GM19463 (cell line): ENCODE results near the gene HOXB3.

Experiments
- ATAC-seq: cut with Tn5 transposase; IDR thresholded peaks from one replicate; pipeline ENCODE4 v1.9.1; 2021; ENCODE audit warnings: mild to moderate bottlenecking, moderate library complexity; ENCODE audit not compliant: unreplicated experiment

The HOXB3 gene

DNA sequence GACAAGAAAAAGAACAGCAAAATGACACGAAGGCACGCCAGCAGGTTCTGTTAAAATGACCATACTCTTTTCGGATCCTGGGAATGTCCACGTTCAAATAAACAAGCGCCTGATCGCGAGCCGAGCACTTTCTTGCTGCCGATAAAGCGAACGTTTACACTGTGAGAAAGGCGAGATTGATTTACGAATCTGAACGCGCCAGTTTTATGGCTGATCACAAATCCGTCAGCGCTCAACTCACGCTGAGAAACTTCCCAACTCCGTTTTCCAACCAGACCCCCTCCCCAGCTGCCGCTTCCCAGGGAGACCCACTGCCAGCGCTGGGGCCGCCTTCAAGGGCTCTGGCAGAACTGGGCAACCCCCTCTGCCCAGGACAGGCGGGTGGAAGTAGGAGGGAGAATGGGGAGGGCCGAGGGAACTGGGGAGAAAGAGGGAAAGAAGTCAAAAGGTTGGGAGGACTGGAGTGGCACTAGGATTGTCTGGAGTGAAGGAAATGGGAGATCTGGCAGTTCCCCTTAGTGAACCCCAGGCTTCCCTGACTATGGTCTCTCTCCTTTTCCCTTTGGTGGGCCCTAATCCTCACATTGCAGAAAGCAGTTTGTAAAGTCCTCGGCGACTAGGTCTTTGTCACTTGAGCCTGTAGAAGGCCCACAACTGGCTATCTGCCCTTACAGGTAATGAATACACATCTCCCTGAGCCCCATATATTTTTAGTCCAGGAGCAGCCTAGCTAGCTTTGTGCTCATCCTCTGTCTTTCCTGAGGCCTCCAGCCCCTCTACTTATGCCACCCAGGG lies 18.8 kb downstream of the HOXB3 start:
- ATAC-seq, result no peak

DNA sequence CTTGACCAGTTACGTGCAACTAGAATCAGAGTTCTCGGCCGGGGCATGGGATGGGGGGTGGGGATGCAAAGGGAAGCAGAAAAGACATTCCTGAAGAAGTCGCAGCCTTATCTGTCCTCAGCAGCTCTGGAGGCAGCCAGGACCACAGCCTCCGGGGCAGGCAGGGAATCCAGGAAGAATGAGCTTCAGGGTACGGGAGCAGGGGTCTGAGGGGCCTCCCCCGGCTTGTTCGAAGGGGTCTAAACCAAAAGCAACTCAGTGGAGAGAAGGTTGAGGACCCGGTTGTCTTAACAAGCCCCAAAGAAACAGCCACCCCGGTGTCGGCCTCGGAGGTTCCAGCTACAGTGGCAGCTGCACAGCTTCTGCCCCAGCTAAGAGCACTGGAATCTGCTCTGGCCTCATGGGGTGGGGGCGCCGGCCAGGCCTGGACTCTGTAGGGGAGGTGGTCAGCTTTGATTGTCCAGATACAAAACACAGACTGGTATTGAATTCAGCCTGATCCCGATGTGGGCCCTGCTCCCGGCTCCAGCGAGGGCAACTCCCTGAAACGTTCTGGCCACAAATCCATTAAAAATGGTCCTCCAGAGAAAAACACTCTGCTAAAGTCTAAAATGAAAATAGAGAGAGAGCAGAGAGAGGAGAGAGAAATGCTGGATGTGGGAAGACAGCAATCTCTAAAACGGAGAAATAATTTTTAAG lies 19.6 kb downstream of the HOXB3 start:
- ATAC-seq, result no peak

DNA sequence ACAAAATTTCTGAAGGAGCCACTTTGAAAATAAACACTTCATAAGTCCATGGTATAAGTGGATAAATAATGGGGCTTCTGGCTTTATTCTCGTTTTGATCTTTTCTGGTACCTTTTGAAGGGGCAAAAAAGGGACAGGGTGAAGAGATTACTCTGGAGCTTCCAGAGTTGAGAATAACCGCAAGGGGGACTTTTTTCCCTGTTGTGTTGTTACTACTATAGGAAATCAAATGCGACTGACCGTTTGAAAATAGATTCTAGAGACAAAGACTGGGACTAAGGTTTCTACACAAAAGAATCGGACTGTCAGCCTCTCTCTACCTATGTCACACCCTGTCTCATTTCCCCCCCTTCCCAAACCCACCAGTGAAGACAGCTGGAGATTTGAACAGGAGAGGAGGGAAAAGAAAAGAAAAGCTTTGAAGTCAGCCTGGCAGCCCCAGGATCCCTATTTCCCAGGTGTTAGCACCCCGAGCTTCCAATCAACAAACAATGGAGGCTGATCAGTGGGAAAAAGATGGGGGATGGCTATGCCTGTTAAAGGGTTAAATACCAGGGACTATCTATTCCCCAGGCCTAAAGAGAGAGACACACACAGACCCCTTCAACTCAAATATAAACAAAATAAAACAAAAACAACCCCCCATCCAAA lies 20.2 kb downstream of the HOXB3 start:
- ATAC-seq, result no peak

DNA sequence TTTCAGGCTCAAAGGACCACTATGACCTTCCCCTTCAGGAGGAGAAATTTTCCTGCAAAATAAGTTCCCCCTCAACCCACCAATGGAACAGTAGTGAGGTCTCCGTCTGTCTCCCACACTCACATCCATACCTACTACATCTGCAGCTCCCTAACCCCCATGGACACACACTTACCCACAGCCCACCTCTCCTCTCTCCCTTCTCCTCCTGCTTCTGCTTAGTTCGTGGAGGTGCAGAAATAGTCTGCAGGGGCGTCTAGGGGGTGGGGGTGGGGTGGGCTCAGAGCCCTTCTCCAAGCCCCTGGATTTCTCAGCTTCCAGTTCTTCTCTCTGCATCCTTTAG lies 20.8 kb downstream of the HOXB3 start:
- ATAC-seq, result no peak

DNA sequence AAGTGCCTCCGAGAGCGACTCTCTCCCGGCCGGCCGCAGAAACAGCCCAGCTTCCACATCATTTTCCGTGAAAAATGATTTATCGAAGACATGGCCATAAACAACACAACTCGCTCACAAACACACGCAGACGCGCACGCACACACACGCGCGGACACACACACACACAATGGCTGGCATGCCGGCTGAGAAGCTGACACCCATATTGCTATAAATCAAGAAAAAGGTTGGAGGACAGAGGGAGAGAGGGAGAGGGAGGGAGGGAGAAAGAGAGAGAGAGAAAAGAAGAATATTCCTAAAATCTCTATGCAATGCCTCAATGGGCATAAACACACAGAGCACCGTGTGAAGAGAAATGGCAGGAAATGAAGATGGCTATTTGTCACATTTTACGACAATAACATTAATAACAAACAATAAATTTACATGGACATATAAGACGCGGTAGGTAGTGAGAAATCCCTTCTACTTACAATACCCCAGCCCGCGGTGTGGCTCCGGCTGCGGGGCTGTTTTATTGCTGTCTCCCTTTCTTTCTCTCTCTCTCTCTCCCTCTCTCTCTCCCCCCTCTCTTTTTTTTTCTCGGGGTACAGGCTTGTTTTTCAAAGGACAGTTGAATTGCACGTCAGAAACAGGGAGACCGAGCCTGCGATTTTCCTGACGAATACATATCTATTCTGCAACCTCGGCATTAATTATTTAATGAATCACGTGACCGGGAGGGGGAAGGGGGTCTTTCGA lies 21.4 kb downstream of the HOXB3 start:
- no peak for ATAC-seq

DNA sequence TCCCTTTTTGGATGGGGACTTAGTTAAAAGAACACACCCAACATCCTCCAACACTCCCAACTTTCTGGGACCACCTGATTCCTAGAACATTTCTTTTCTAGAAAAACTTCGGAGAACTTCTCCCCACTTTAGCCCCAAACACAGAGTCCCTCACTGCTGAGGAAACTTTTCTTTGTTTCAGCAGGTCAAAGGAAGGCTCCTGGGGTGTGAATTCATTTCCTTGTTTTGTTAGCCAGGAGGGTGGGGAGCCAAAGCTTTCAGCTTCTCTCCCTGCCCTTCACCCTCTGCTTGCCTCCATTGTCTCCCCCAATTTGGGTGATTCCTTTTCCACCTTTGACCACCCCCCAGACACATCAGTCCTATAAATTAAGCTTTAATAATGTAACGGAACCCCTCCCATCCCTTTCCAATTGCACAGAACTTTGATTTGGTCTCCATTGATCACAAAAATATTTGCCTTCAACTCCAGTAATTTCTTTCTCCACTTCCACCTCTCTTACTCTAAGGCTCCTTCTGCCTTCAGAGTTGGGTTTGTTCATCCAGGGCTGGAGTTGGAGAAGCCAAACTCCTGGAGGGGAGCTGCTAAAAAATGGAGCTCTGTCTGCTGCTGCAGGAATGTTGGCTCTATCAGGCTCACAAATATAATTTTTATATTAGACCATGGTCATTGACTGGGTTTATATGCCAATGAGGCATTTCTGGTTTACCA lies 22.2 kb downstream of the HOXB3 start:
- ATAC-seq, result no peak

DNA sequence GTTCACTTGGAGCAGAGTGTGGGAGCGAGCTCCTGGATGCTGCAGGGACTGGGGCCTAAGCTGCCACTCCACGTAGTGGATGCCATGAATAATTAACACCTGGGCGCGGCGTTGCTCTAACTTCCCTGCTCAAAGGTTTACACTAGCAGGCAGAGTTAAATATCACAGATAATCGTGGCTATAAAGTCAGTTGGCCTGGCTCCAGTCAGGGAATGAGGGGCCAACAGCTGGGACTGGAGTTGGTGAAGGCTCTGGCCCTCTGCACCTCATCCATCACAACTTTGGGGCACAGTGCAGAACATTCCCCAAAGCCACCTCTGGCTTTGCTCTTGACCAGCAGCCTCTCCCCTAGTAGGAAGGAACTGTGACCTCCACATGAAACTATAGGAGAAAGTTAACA lies 22.8 kb downstream of the HOXB3 start:
- ATAC-seq, result no peak

DNA sequence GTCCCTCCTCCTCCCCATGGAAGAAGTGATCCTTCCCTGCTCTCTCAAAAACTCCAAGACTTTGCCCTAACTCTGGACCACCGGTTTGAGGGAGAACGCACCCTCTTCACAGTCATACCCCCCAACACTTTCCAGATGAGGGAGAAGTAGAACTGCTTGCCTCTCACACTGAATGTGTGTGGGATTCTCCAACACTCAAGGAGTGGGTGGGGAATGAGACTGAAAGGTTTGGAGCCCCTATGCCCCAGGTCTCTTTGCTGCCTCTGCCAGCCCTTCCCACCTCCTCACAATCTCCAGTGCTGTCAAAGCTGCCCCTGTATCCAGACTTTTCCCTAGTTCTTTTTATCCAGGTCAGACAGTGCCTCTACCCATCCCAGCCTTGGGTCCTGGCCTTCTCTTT lies 23.3 kb downstream of the HOXB3 start:
- ATAC-seq, result no peak

DNA sequence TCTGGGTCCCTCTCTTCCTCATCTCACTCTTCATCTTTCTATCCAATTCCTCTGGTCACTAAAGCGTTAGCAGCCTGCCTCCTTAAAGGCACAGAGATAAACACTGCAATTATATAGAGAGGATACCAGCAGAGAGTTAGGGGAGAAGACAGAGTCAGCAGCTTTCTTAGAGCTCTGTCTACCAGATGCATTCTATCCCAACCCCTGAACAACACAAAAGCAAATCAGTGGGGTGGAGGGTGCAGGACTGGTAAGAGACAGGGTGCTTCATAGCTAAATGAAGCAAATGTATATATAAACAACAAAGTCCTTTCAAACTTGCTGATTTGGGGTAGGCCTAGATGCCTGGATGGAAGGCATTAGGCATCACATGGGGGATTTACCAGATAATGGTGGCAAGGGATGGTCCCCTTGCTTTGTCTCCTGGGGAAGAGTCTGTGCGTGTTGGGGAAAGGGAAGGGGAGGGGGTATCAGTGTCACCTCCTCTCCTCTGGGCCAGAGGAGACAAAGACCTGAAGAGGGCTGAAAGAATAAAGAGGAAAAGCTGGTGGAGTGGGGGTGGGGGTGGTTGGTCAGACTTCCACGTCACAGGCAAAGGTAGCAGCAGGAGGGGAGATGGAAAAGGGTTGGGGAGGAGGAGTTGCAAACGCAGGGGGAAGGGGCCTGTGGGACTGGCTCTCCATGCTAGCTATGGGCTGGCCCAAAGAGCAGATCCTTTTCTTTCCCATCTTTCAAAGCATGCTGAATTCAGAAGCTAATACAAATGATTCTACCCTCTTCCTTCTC lies 23.9 kb downstream of the HOXB3 start:
- no peak for ATAC-seq

DNA sequence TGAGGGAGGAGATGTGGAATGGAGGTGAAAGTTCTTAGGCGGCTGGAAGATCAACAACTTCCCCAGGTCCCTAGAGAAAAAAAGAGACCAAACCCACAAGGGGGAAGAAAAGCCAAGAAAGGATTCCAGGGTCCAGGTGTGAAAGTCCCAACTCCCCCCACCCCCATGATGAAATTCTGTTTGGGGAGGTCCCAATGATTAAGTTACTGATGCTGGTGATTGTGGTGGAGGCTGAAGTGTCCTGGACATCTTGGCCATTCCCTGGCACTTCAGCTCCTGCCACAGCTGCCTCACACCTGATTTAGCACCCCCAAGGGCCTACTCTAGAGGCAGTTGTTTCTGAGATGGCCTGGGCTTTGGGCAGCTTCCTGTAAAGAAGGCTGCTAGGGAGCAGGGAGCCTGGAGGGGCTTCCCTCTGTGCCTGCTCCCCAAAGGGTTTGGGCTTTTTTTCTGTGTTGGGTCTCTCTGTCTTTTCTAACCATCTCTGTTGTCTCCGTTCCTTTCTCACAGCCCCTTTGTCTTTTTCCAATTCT lies 25.0 kb downstream of the HOXB3 start:
- ATAC-seq, result no peak

DNA sequence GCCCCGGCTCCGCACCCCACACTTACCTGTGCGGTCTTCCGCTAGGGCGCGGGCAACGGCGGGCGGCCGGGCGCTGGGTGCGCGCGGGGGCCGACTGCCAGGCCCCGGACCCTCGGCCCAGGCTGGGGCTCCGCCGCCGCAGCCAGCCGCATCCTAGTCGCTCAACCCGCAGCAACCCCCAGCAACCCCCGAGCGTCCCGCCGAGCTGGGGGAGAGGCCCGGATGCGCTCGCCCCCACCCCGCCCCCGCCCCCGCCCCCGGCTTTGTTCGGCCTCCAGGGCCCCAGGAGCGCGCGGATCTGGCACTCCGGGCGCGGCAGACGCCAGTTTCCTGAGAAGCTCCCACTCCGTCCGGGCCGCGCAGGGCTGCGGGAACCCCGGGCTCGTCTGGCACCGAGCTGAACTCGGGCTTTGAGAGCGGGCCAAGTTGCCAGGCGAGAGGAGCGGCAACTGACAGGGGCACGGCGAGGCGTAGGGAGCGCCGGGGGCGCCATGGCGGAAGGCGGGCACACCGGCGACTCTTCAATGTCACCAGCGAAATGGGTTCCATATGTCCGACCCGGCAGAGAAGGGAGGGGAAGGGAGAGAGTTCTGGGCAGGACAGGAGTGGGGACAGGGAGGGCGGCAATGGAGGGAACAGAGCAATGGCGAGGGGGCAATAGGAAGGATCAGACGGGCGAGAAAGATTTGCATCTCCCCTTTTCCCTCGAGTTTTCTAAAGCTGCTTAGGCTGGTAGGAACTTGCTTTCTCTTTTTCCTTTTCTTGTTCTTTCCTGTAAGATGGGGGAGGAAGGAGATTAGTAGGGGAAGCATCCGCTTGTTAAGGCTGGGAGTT lies 25.6 kb downstream of the HOXB3 start:
- no peak for ATAC-seq

DNA sequence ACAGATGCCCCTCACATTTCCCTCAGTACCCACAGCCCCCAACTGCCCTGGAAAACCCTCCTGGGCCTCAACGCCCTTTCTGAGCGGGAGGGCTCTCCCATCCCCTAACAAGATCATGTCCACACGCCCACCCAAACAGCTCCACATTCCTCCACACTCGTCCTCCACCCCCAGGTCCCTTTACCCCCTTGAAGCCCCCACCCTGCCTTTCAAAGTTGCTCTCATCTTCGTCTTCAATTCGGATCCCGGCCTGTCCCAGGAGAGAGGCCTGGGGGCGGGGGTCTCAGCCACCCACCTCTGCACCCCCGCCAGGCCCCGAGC lies 26.2 kb downstream of the HOXB3 start:
- no peak for ATAC-seq

DNA sequence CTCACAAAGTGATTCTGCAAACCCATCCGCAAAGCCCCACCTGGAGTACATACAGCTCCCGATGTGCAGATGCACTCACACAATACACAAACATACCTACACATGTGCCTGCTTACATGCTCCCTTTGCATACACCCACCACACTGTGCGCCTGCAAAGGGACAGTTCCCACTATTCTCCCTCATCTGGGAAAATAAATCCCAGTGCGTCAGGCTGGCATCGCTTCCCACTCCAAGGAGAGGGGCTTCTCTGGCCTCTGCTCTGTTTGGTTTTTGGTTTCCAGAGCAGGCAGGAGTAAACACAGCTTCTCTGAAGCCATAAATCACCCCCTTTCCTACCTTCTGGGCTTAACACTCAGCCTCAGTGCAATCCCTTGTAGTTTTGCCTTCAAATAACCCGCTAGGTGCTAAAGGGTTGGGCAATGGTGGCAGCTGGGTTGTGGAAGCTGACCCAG lies 26.6 kb downstream of the HOXB3 start:
- ATAC-seq, result no peak

DNA sequence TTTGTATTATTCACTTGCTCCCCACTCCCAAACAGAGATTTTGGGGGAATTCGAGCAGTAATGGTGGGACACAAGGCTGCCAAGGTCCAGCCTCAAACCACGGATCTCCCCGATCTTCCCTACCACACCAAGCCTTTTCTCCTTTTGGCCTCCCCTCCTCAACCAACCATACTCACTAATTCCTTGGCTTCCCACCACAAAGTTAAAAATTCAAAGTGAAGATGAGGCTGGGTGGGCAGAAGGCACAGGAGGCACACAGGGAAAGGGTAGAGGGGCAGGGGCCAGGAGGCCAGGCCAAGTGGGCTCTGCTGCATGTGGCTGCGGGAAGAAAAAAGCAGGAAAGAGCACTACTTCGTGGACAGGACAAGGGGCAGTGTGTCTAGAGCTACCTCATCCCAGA lies 27.1 kb downstream of the HOXB3 start:
- ATAC-seq, result no peak

DNA sequence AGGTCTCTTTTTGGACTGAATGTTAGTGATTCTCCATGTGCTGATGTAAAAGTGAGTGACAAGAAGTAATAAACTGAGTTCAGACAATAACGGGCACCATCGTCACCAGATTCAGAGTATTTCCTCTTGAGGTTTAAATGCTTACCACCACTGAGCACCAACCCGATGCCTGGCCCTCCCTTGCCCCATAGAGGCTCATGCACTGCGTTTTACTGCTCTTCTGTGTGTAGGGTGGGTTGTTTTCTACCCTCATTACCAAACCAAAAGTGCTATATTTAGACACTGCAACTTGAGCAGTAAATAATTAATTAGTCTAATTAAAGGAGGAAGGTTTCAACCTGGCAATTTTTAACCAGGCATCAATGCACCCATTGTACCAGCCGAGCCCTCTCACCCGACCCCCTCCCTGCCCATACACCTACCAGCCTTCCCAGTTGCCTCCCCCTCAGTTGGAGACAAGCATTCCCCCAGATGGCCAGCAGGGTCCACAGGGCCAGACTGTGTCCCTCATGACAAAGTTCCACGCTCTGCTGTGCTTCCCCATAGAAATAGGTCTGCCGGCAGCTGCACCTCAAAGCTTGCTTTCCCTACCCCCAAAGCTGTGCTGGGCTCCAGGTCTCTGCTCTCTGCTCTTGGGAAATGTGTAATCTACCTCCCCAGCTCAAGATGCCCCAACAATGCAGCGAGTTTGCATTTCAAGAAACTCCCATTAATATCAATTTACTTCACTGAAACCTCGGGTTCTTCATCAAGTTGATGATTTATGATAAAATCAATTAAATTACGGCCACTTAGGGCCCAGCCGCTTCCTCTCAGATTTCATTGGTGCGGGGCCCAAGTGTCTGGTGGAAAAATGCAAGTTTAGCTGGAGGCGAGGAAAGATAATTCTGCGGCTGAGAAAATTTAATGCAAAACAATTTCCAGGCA lies 27.9 kb downstream of the HOXB3 start:
- peak; percentile 84 for ATAC-seq

DNA sequence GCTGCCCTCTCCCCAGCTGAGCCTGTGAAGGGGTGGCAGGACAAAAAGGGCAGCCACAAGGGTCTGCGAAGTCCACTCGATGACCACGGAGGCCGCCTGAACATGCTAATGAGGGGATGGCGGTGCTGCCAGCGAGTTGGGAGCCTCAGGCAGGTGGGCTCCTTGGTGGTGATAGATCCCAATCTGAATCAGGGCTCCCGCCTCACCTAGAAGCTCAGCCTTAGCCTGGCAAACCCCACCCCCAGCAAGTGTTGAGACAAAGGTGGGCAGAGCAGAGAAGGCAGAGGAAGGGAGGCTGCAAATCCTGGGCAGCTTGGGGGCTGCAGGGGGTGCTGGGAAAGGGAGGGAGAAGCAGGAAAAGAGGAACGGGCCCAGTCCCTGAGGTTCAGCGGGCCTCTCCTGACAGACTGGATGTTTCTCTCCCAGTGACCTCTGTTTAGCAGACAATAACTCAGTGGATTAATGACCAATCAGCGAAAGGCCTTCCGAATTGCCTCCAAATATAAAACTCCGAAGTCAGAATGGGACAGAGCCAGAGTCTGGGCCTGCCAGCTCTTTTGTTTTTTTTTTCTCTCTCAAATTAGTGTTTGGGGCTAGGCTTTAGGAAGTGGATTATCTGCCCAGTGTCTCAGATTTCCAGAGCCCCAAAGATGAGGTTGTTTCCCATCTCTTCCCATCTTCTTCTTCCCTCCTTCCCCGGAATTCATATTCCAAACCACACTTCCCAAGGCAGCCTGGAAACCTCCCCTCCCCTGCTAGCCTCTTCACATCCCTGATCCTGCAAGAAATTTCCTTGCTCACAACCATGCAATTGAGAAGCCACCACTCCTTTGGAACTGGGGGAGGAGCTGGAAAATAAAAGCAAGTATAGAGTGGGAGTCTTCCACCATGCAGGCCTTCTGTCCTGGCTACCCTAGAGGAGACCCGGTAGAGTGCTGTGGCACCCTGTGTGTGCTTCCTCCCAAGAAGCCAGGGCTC lies 29.9 kb downstream of the HOXB3 start:
- ATAC-seq, result no peak
